GM12892 (cell line): ENCODE results near the gene PRKN.

Experiments
- POLR2A ChIP-seq: IDR thresholded peaks from 2 replicates; pipeline ENCODE4 v1.6.1; 2011; ENCODE audit warnings: low read depth, low read length, control low read depth
- POLR2AphosphoS5 ChIP-seq: IDR thresholded peaks from 2 replicates; pipeline ENCODE4 v1.6.1; 2011; ENCODE audit warnings: low read depth, low read length, control low read depth

- TF ChIP-seq POLR2A, result no peak
- TF ChIP-seq POLR2AphosphoS5, result no peak
These were observed 1143.5 kb downstream of the PRKN start for GRCh38 chr6:161584051-161584450.
